Measurements from ENCODE around the gene PDP2.

Gene PDP2

GRCh38 chr16:66939366-66939765 lies 59.1 kb downstream of the PDP2 start:
- no peak for DNase-seq

DNA sequence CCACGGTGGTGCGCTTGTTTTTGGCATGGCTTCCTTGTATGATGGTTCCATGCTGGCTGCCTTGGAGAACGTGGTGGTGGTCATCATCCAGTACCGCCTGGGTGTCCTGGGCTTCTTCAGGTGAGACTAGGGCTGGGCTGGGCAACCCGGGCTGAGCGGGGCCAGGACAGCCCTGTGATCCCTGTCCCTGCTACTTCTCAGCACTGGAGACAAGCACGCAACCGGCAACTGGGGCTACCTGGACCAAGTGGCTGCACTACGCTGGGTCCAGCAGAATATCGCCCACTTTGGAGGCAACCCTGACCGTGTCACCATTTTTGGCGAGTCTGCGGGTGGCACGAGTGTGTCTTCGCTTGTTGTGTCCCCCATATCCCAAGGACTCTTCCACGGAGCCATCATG lies 59.9 kb downstream of the PDP2 start:
- no peak for DNase-seq
